ENCODE results near the gene MISP3. TPM values are rescaled to one million over a fixed set of nuclear protein-coding genes. Genes with fewer than 3 reads are reported as not detected.

Gene MISP3
- total RNA-seq, 1 donor from 2014 or later: 0.98 TPM

GRCh38 chr19:14101003-14101545 is 28.5 kb downstream of the MISP3 start:
- TF ChIP-seq CTCF (IDR thresholded peaks at IDR 0.05; ENCODE audit: unreplicated experiment): no peak
- DNase-seq (ENCODE audit: low spot score in 2 of 2, unreplicated experiment in 2 of 2): no peak
- H3K4me1 Mint-ChIP-seq: no peaks in the 10 kb centered on the region
- no peaks in the 10 kb centered on the region for H3K27me3 Mint-ChIP-seq (ENCODE audit: low read depth)
- peaks cover 19% of the 10 kb centered on the region for H3K36me3 Mint-ChIP-seq
- no peak overlapping the region for H3K4me3 Mint-ChIP-seq
- H3K27ac Mint-ChIP-seq: no peak overlapping the region
- no peaks in the 10 kb centered on the region for H3K9me3 Mint-ChIP-seq

DNA sequence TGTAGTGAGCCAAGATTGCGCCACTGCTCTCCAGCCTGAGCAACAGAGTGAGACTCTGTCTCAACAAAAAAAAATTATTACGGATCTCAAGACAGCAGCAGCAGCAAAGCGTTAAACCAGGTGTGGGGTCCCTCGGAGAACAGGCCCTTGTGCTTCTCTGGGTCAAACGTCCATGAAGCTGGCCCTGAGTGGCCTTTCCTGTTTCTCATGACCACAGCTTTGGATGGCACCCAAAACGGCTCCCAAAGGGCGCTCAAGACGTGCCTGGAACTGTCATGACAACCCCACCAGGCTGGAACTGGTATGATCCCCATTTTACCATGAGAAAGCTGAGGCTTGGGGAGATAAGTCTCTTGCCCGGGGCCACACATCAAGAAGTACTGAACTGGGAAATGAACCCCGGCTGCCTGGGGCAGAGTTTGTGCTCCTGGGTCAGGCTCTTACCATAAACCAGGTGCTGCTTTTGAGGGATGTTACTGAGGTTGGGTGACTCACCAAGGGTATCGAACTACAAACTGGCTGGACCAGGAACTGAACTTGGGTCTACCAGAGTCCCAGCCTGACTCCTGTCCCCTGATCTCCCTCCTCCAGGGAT is 29.6 kb downstream of the MISP3 start:
- no peaks in the 10 kb centered on the region for H3K4me1 Mint-ChIP-seq
- no peak overlapping the region for H3K27ac Mint-ChIP-seq
- TF ChIP-seq CTCF (IDR thresholded peaks at IDR 0.05; ENCODE audit: unreplicated experiment): no peak
- H3K27me3 Mint-ChIP-seq (ENCODE audit: low read depth): no peaks in the 10 kb centered on the region
- DNase-seq (ENCODE audit: low spot score in 2 of 2, unreplicated experiment in 2 of 2): no peak
- peaks cover 13% of the 10 kb centered on the region for H3K36me3 Mint-ChIP-seq
- no peaks in the 10 kb centered on the region for H3K9me3 Mint-ChIP-seq
- no peak overlapping the region for H3K4me3 Mint-ChIP-seq

- Mint-ChIP-seq H3K27me3 (ENCODE audit: low read depth) (no peaks in the 10 kb centered on the region), H3K4me1 (no peaks in the 10 kb centered on the region), H3K9me3 (no peaks in the 10 kb centered on the region), H3K36me3 (peaks cover 11% of the 10 kb centered on the region), H3K27ac (no peak overlapping the region), H3K4me3 (no peak overlapping the region)
- DNase-seq (ENCODE audit: low spot score in 2 of 2, unreplicated experiment in 2 of 2): no peak
- TF ChIP-seq CTCF (IDR thresholded peaks at IDR 0.05; ENCODE audit: unreplicated experiment): no peak
Observed at GRCh38 chr19:14102756-14103155, 30.2 kb downstream of the MISP3 start.

DNA sequence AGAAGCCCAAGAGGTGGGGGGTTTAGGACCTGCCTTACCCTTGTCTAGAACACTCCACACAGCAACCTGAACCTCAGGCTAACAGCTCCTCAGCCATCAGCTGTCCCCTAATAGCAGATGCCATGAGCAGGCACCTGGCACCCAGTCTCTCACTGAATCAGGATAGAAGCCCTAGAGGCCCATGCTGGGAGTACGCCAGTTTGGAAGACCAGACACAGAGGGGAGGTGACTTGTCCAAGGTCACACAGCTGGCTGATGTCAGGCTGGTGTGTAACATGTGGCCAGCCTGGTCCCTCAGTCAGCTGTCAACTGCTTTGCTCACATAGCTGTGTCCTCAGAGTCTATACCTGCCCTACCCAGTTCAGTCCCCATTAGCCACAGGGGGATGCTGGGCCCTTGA is 30.7 kb downstream of the MISP3 start:
- Mint-ChIP-seq H3K4me1 (no peaks in the 10 kb centered on the region), H3K4me3 (no peak overlapping the region), H3K27ac (no peak overlapping the region), H3K9me3 (no peaks in the 10 kb centered on the region), H3K36me3 (peaks cover 11% of the 10 kb centered on the region), H3K27me3 (ENCODE audit: low read depth) (no peaks in the 10 kb centered on the region)
- no peak for TF ChIP-seq CTCF (IDR thresholded peaks at IDR 0.05; ENCODE audit: unreplicated experiment)
- DNase-seq (ENCODE audit: low spot score in 2 of 2, unreplicated experiment in 2 of 2): no peak

DNA sequence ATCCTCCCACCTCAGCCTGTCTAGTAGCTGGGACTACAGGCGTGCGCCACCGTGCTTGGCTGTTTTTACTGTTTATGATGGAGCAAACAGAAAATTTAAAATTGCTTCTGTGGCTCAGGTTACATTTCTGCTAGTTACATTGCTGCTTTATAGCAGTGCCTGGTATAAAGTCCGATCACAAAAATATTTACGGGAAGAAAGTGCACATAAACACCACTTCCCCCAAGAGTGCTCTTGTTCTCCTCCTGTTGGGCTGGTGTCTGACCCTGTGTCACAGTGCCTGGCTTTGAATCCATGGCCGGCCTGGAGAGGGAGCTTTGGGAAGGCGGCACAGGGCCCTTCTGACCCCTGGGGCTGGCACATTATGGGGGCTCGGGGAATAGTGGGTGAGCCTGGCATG is 33.1 kb downstream of the MISP3 start:
- DNase-seq (ENCODE audit: low spot score in 2 of 2, unreplicated experiment in 2 of 2): no peak
- H3K36me3 Mint-ChIP-seq: peaks cover 9% of the 10 kb centered on the region
- no peak for TF ChIP-seq CTCF (IDR thresholded peaks at IDR 0.05; ENCODE audit: unreplicated experiment)

More for the DNA sequence above, 33.1 kb downstream of the MISP3 start:
- Mint-ChIP-seq H3K9me3 (no peaks in the 10 kb centered on the region), H3K27ac (no peak overlapping the region), H3K4me3 (no peak overlapping the region), H3K27me3 (ENCODE audit: low read depth) (no peaks in the 10 kb centered on the region), H3K4me1 (no peaks in the 10 kb centered on the region)
